NB4 (cell line): ENCODE data around the gene PDGFRA.

Source experiments
- DNase-seq: peaks from one replicate; pipeline ENCODE4 v3.0.0; 2010; ENCODE audit warnings: low read depth
- H3K4me3 ChIP-seq: one replicate; pipeline ENCODE4 v1.5.1; 2011; ENCODE audit warnings: mild to moderate bottlenecking, low read depth, low read length, moderate library complexity
- CTCF ChIP-seq: IDR thresholded peaks from one replicate; pipeline ENCODE4 v1.5.1; 2012; ENCODE audit warnings: low read depth, low read length
- MAX ChIP-seq: IDR thresholded peaks from 2 replicates; pipeline ENCODE4 v1.6.1; 2011; ENCODE audit warnings: low read depth, low read length
- MYC ChIP-seq: IDR thresholded peaks from 2 replicates; pipeline ENCODE4 v1.6.1; 2011; ENCODE audit warnings: low read depth, low read length
- POLR2A ChIP-seq: IDR thresholded peaks from 2 replicates; pipeline ENCODE4 v1.6.1; 2011; ENCODE audit warnings: mild to moderate bottlenecking; ENCODE audit not compliant: insufficient read length; ENCODE audit errors: extremely low read depth

The PDGFRA gene

GRCh38 chr4:54213001-54213400 lies 16.1 kb upstream of the PDGFRA start:
- no peak overlapping the region for H3K4me3 ChIP-seq
- DNase-seq = no peak
- TF ChIP-seq POLR2A = no peak
- TF ChIP-seq MYC = no peak
- no peak for TF ChIP-seq CTCF
- TF ChIP-seq MAX = no peak

- TF ChIP-seq MYC (no peak), POLR2A (no peak), MAX (no peak), CTCF (no peak)
- DNase-seq = no peak
- no peak overlapping the region for H3K4me3 ChIP-seq
Observed at GRCh38 chr4:54213761-54214160, 15.3 kb upstream of the PDGFRA start.

GRCh38 chr4:54215379-54216077 lies 13.6 kb upstream of the PDGFRA start:
- H3K4me3 ChIP-seq = no peak overlapping the region
- TF ChIP-seq POLR2A (no peak), MAX (no peak), MYC (no peak), CTCF (no peak)
- DNase-seq = no peak

GRCh38 chr4:54217642-54218495 lies 11.2 kb upstream of the PDGFRA start:
- TF ChIP-seq POLR2A (no peak), MAX (no peak; the same call in 1 of the 2 replicates), CTCF (peak; percentile 91), MYC (peak; percentile 16; the same call in 1 of the 2 replicates)
- no peak overlapping the region for H3K4me3 ChIP-seq
- peak; percentile 75 for DNase-seq

- TF ChIP-seq POLR2A (no peak), MYC (no peak), MAX (no peak), CTCF (no peak)
- no peak overlapping the region for H3K4me3 ChIP-seq
- no peak for DNase-seq
Observed at GRCh38 chr4:54218736-54219135, 10.4 kb upstream of the PDGFRA start.
